ENCODE results near the gene MIPOL1. TPM values are rescaled to one million over a fixed set of nuclear protein-coding genes. Genes with fewer than 3 reads are reported as not detected.
A peak's percentile ranks its signal among the peaks of the same experiment; 100 is the strongest.

Gene MIPOL1
- total and polyA plus RNA-seq, 4 experiments from 2014 or later: 0.25 to 0.98 (median 0.69) TPM

- ChIA-PET CTCF (ENCODE audit: partially characterized antibody) (no interaction called here), POLR2A (ENCODE audit: partially characterized antibody) (no interaction called here)
- no peaks in the 10 kb centered on the region for H3K4me1 ChIP-seq (ENCODE audit: insufficient read depth, low read length)
- no peaks in the 10 kb centered on the region for H3K9me3 ChIP-seq (ENCODE audit: control insufficient read depth in 1 of 2, low read length in 2 of 2)
- H3K9me3 Mint-ChIP-seq: peaks cover 0 to 6% (median under 1%) of the 10 kb centered on the region in 8 donors
- no peaks in the 10 kb centered on the region for H3K36me3 Mint-ChIP-seq
- no peaks in the 10 kb centered on the region for H3K36me3 ChIP-seq (ENCODE audit: insufficient read depth, low read length)
- H3K27me3 Mint-ChIP-seq: no peaks in the 10 kb centered on the region
- H3K27ac ChIP-seq (ENCODE audit: low read depth, low read length): no peak overlapping the region
- no peak overlapping the region for H3K27ac Mint-ChIP-seq
- intact Hi-C loops (cut with micrococcal nuclease): no loop called here
- no peak overlapping the region for H3K4me3 Mint-ChIP-seq
- DNase-seq: no peak
- H3K4me3 ChIP-seq (ENCODE audit: low read length in 2 of 2): no peak overlapping the region
- H3K4me1 Mint-ChIP-seq: no peaks in the 10 kb centered on the region
- no peaks in the 10 kb centered on the region for H3K27me3 ChIP-seq (ENCODE audit: insufficient read depth, low read length)
Observed at GRCh38 chr14:37417151-37417550, 219.4 kb downstream of the MIPOL1 start.

DNA sequence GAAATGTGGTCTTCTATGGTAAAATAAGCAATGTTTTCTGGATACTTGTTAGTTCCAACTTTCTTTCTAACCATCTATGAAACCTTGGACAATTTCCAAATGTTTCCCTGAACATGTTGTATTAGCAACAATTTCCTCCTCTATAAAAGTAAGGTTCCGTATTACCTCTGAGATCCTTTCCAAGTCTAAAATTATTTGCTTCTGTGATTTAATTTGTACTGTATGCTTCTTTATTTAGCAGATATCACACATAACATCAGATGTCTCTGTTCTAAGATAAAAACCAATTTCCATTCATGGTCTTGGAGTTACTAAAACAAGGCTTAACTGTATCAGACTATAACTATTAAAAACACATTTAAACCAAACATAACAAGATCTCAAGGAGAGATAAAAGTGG lies 220.1 kb downstream of the MIPOL1 start:
- POLR2A ChIA-PET (ENCODE audit: partially characterized antibody): no interaction called here
- H3K36me3 ChIP-seq (ENCODE audit: insufficient read depth, low read length): no peaks in the 10 kb centered on the region
- H3K27ac Mint-ChIP-seq: no peak overlapping the region
- no peak overlapping the region for H3K4me3 Mint-ChIP-seq
- H3K27me3 ChIP-seq (ENCODE audit: insufficient read depth, low read length): no peaks in the 10 kb centered on the region
- H3K27ac ChIP-seq (ENCODE audit: low read depth, low read length): no peak overlapping the region
- H3K4me1 ChIP-seq (ENCODE audit: insufficient read depth, low read length): no peaks in the 10 kb centered on the region
- no peaks in the 10 kb centered on the region for H3K27me3 Mint-ChIP-seq
- no peak overlapping the region for H3K4me3 ChIP-seq (ENCODE audit: low read length in 2 of 2)
- H3K9me3 ChIP-seq (ENCODE audit: control insufficient read depth in 1 of 2, low read length in 2 of 2): no peaks in the 10 kb centered on the region
- H3K9me3 Mint-ChIP-seq: peaks cover 0 to 6% (median under 1%) of the 10 kb centered on the region in 8 donors
- H3K36me3 Mint-ChIP-seq: no peaks in the 10 kb centered on the region
- no peak for DNase-seq
- CTCF ChIA-PET (ENCODE audit: partially characterized antibody): no interaction called here
- intact Hi-C loops (cut with micrococcal nuclease): no loop called here
- H3K4me1 Mint-ChIP-seq: no peaks in the 10 kb centered on the region

- Mint-ChIP-seq H3K4me1 (no peaks in the 10 kb centered on the region), H3K36me3 (no peaks in the 10 kb centered on the region), H3K27me3 (no peaks in the 10 kb centered on the region), H3K9me3 (peaks cover 0 to 6% (median 2%) of the 10 kb centered on the region in 8 donors), H3K4me3 (no peak overlapping the region), H3K27ac (no peak overlapping the region)
- intact Hi-C loops (cut with micrococcal nuclease): no loop called here
- ChIA-PET CTCF (ENCODE audit: partially characterized antibody) (no interaction called here), POLR2A (ENCODE audit: partially characterized antibody) (no interaction called here)
- no peak for DNase-seq
- H3K27ac ChIP-seq (ENCODE audit: low read depth, low read length): no peak overlapping the region
- H3K36me3 ChIP-seq (ENCODE audit: insufficient read depth, low read length): no peaks in the 10 kb centered on the region
- no peaks in the 10 kb centered on the region for H3K27me3 ChIP-seq (ENCODE audit: insufficient read depth, low read length)
- no peak overlapping the region for H3K4me3 ChIP-seq (ENCODE audit: low read length in 2 of 2)
- no peaks in the 10 kb centered on the region for H3K4me1 ChIP-seq (ENCODE audit: insufficient read depth, low read length)
- H3K9me3 ChIP-seq (ENCODE audit: control insufficient read depth in 1 of 2, low read length in 2 of 2): no peaks in the 10 kb centered on the region
Observed at GRCh38 chr14:37420622-37421021, 222.9 kb downstream of the MIPOL1 start.

GRCh38 chr14:37422319-37422718 lies 224.6 kb downstream of the MIPOL1 start:
- peaks cover 0 to 13% (median under 1%) of the 10 kb centered on the region in 8 donors for H3K9me3 Mint-ChIP-seq
- POLR2A ChIA-PET (ENCODE audit: partially characterized antibody): no interaction called here
- no peak overlapping the region for H3K27ac Mint-ChIP-seq

GRCh38 chr14:37422748-37423147 lies 225.0 kb downstream of the MIPOL1 start:
- no peaks in the 10 kb centered on the region for H3K36me3 ChIP-seq (ENCODE audit: insufficient read depth, low read length)
- H3K27me3 ChIP-seq (ENCODE audit: insufficient read depth, low read length): no peaks in the 10 kb centered on the region
- H3K4me3 Mint-ChIP-seq: no peak overlapping the region
- H3K27ac ChIP-seq (ENCODE audit: low read depth, low read length): no peak overlapping the region
- no peak for DNase-seq
- H3K27ac Mint-ChIP-seq: no peak overlapping the region
- no peaks in the 10 kb centered on the region for H3K27me3 Mint-ChIP-seq
- CTCF ChIA-PET (ENCODE audit: partially characterized antibody): no interaction called here
- no peaks in the 10 kb centered on the region for H3K4me1 Mint-ChIP-seq
- H3K9me3 Mint-ChIP-seq: peaks cover 0 to 15% (median under 1%) of the 10 kb centered on the region in 8 donors
- POLR2A ChIA-PET (ENCODE audit: partially characterized antibody): no interaction called here
- no peak overlapping the region for H3K4me3 ChIP-seq (ENCODE audit: low read length in 2 of 2)
- H3K4me1 ChIP-seq (ENCODE audit: insufficient read depth, low read length): no peaks in the 10 kb centered on the region
- H3K36me3 Mint-ChIP-seq: no peaks in the 10 kb centered on the region
- H3K9me3 ChIP-seq (ENCODE audit: control insufficient read depth in 1 of 2, low read length in 2 of 2): no peaks in the 10 kb centered on the region
- intact Hi-C loops (cut with micrococcal nuclease): no loop called here

More at GRCh38 chr14:37422319-37422718, 224.6 kb downstream of the MIPOL1 start:
- Histone ChIP-seq H3K27ac (ENCODE audit: low read depth, low read length) (no peak overlapping the region), H3K27me3 (ENCODE audit: insufficient read depth, low read length) (no peaks in the 10 kb centered on the region), H3K9me3 (ENCODE audit: control insufficient read depth in 1 of 2, low read length in 2 of 2) (no peaks in the 10 kb centered on the region), H3K36me3 (ENCODE audit: insufficient read depth, low read length) (no peaks in the 10 kb centered on the region), H3K4me1 (ENCODE audit: insufficient read depth, low read length) (no peaks in the 10 kb centered on the region), H3K4me3 (ENCODE audit: low read length in 2 of 2) (no peak overlapping the region)
- CTCF ChIA-PET (ENCODE audit: partially characterized antibody): no interaction called here
- intact Hi-C loops (cut with micrococcal nuclease): no loop called here
- H3K27me3 Mint-ChIP-seq: no peaks in the 10 kb centered on the region
- H3K4me3 Mint-ChIP-seq: no peak overlapping the region
- no peaks in the 10 kb centered on the region for H3K36me3 Mint-ChIP-seq
- H3K4me1 Mint-ChIP-seq: no peaks in the 10 kb centered on the region
- no peak for DNase-seq

- H3K27ac ChIP-seq (ENCODE audit: low read depth, low read length): no peak overlapping the region
- H3K27ac Mint-ChIP-seq: no peak overlapping the region
- H3K4me1 ChIP-seq (ENCODE audit: insufficient read depth, low read length): no peaks in the 10 kb centered on the region
- peaks cover 0 to 19% (median 6%) of the 10 kb centered on the region in 8 donors for H3K9me3 Mint-ChIP-seq
- no peaks in the 10 kb centered on the region for H3K27me3 Mint-ChIP-seq
- intact Hi-C loops (cut with micrococcal nuclease): no loop called here
- no peaks in the 10 kb centered on the region for H3K4me1 Mint-ChIP-seq
- no peak for DNase-seq
- POLR2A ChIA-PET (ENCODE audit: partially characterized antibody): no interaction called here
- H3K4me3 ChIP-seq (ENCODE audit: low read length in 2 of 2): no peak overlapping the region
- no peak overlapping the region for H3K4me3 Mint-ChIP-seq
- CTCF ChIA-PET (ENCODE audit: partially characterized antibody): no interaction called here
- no peaks in the 10 kb centered on the region for H3K36me3 ChIP-seq (ENCODE audit: insufficient read depth, low read length)
- H3K36me3 Mint-ChIP-seq: no peaks in the 10 kb centered on the region
- H3K27me3 ChIP-seq (ENCODE audit: insufficient read depth, low read length): no peaks in the 10 kb centered on the region
- no peaks in the 10 kb centered on the region for H3K9me3 ChIP-seq (ENCODE audit: control insufficient read depth in 1 of 2, low read length in 2 of 2)
Observed at GRCh38 chr14:37428954-37429353, 231.2 kb downstream of the MIPOL1 start.

- no peaks in the 10 kb centered on the region for H3K4me1 ChIP-seq (ENCODE audit: insufficient read depth, low read length)
- H3K4me1 Mint-ChIP-seq: no peaks in the 10 kb centered on the region
- H3K27ac Mint-ChIP-seq: no peak overlapping the region
- H3K27me3 ChIP-seq (ENCODE audit: insufficient read depth, low read length): no peaks in the 10 kb centered on the region
- no peaks in the 10 kb centered on the region for H3K36me3 ChIP-seq (ENCODE audit: insufficient read depth, low read length)
- intact Hi-C loops (cut with micrococcal nuclease): no loop called here
- ChIA-PET POLR2A (ENCODE audit: partially characterized antibody) (no interaction called here), CTCF (ENCODE audit: partially characterized antibody) (no interaction called here)
- no peak for DNase-seq
- peaks cover 0 to 23% (median 6%) of the 10 kb centered on the region in 8 donors for H3K9me3 Mint-ChIP-seq
- H3K4me3 Mint-ChIP-seq: no peak overlapping the region
- no peaks in the 10 kb centered on the region for H3K36me3 Mint-ChIP-seq
- H3K27me3 Mint-ChIP-seq: no peaks in the 10 kb centered on the region
- no peaks in the 10 kb centered on the region for H3K9me3 ChIP-seq (ENCODE audit: control insufficient read depth in 1 of 2, low read length in 2 of 2)
- H3K4me3 ChIP-seq (ENCODE audit: low read length in 2 of 2): no peak overlapping the region
- H3K27ac ChIP-seq (ENCODE audit: low read depth, low read length): no peak overlapping the region
Observed at GRCh38 chr14:37429618-37430017, 231.9 kb downstream of the MIPOL1 start.

GRCh38 chr14:37434867-37435266 lies 237.1 kb downstream of the MIPOL1 start:
- intact Hi-C loops (cut with micrococcal nuclease): no loop called here
- Mint-ChIP-seq H3K4me3 (no peak overlapping the region), H3K4me1 (no peaks in the 10 kb centered on the region), H3K27me3 (no peaks in the 10 kb centered on the region), H3K36me3 (no peaks in the 10 kb centered on the region), H3K9me3 (peaks cover 0 to 17% (median 8%) of the 10 kb centered on the region in 8 donors), H3K27ac (peak overlapping the region in 1 of 7 donors; percentile 16)
- POLR2A ChIA-PET (ENCODE audit: partially characterized antibody): no interaction called here
- Histone ChIP-seq H3K4me1 (ENCODE audit: insufficient read depth, low read length) (no peaks in the 10 kb centered on the region), H3K36me3 (ENCODE audit: insufficient read depth, low read length) (no peaks in the 10 kb centered on the region), H3K4me3 (ENCODE audit: low read length in 2 of 2) (no peak overlapping the region), H3K27ac (ENCODE audit: low read depth, low read length) (no peak overlapping the region), H3K9me3 (ENCODE audit: control insufficient read depth in 1 of 2, low read length in 2 of 2) (no peaks in the 10 kb centered on the region), H3K27me3 (ENCODE audit: insufficient read depth, low read length) (no peaks in the 10 kb centered on the region)
- no peak for DNase-seq
- CTCF ChIA-PET (ENCODE audit: partially characterized antibody): no interaction called here

Measured in CD4-positive, alpha-beta memory T cell (primary cell).